NCI-H1048 (cell line): Measurements from ENCODE around the gene ABLIM2.

Source experiments
- DNase-seq: peaks from one replicate; lab custom pipeline; 2025; lab: John Stamatoyannopoulos, UW

ABLIM2 gene

DNA sequence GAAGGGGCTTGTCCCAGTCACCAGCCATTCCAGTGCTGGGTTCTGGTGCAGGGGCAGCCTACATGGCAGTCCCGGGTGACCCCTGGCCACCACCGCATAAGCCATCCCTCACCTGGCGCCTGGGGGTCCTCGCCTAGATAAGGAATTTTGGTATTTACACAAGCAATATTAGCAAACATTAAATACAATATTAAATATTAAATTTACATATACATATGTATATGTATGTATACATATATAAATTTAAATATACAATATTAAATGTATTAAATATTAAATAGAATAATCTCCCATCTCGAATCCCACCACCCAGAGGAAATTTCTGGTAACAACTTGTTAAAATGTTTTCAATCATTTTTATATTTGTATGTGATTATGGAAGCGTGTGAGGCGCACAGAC is 114.4 kb downstream of the ABLIM2 start:
- DNase-seq = no peak

DNA sequence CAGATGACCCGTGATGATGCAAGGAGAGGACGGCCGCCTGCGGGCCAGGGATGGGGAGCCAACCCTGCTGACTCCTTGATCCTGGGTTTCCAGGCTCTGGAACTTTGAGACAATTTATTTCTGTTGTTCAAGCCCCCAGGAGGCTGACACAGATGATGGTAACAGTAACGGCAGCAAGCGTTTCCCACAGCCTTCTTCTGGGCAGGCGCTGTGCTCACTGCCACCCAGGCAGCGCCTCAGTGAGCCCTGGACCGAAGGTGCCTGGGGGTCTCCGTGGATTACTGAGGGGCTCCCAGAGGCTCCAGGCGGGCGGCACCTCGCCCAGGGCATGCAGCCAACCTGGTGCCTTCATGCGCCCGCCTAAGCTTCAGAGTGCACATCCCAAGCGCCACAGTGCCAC is 115.0 kb downstream of the ABLIM2 start:
- DNase-seq = no peak

- DNase-seq = no peak
Measured at GRCh38 chr4:8041868-8042267, 116.7 kb downstream of the ABLIM2 start.

- DNase-seq = no peak
Measured at GRCh38 chr4:8041172-8041571, 117.4 kb downstream of the ABLIM2 start.

DNA sequence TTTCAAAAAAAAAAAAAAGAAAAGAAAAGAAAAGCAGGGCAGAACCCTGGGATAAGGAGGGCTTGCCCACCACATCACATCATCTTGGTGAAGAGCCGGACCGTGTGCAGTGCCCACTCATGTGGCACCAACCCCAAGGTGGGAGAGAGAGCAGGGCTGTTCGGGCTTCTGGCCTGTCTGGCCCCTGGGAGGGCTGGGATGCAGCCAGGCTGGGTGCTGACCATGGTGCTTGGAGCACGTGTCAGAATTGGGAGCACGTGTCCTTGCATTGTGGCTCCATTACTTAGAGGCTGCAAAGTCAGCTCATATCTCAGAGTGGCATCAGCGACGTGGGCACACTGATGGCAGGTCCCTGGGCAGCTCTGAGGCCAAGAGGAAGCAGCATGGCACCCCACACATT is 118.0 kb downstream of the ABLIM2 start:
- DNase-seq = no peak

DNA sequence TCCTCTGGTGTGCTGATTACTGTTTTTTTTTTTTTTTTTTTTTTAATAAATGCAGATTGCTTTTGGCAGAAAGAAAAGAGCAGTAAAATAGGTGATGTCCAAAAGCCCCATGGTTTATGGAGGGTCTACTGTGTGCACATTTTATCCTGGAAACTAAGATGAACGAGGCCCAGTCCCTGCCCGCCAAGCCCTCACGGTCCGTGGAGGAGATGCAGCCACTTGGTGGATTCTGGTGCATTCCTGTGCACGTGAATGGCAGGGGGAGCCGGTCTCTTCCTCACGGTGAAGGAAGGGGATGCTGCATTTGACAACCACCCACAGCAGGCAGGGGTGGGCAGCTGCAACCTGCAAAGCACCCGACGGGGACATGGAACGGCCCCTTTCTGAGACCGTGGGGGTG is 118.8 kb downstream of the ABLIM2 start:
- no peak for DNase-seq

- no peak for DNase-seq
Measured at GRCh38 chr4:8039290-8039689, 119.3 kb downstream of the ABLIM2 start.

DNA sequence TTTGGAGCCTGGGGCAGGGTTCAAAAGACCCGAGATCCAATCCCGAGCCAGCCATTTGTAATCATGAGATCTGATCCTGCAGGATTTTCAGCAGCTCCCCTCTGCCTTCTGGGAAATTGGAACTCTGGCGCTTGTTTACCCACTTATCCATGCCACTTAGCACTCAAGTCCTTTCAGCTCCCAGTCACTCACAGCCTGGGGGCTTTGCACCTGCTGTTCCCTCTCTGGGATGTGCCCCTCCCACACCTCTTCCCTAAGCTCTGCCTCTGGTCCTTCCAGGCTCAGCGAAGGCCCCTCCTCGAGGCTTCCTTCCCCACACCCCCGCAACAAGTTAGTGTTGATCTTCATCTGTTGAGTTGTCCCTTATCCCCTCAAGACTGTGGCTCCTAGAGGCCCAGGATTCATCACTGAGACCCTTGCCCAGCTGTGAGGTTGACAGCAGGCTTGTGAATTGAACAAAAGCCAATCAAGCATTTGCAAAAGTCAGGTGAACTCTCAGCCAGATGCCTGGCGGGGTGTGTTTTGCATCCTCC is 119.8 kb downstream of the ABLIM2 start:
- DNase-seq = no peak

GRCh38 chr4:8038083-8038482 is 120.5 kb downstream of the ABLIM2 start:
- DNase-seq = no peak

GRCh38 chr4:8037150-8037769 is 121.4 kb downstream of the ABLIM2 start:
- DNase-seq = no peak

- no peak for DNase-seq
Measured at GRCh38 chr4:8035371-8035780, 123.2 kb downstream of the ABLIM2 start.

GRCh38 chr4:8033829-8034528 is 124.6 kb downstream of the ABLIM2 start:
- no peak for DNase-seq

- DNase-seq = no peak
Measured at GRCh38 chr4:8033067-8033755, 125.4 kb downstream of the ABLIM2 start.

DNA sequence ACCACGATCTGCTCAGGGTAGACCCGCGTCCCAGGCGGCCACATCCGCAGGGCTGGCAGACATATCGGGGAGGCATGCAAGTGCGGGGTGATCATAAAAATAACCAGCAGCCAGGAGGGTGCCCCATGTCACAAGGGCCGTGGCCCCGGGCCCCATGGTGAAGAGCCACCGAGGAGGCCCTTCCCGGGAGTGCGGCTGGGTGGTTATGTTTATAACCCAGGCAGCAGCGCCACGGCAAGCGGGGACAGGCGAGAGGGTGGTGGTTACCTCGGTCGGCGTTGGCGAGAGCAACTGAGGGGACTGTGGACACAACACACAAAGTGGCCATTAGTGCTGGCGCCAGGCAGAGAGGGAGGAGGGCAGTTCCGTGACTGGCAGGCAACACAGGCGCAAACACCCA is 126.2 kb downstream of the ABLIM2 start:
- DNase-seq = no peak

DNA sequence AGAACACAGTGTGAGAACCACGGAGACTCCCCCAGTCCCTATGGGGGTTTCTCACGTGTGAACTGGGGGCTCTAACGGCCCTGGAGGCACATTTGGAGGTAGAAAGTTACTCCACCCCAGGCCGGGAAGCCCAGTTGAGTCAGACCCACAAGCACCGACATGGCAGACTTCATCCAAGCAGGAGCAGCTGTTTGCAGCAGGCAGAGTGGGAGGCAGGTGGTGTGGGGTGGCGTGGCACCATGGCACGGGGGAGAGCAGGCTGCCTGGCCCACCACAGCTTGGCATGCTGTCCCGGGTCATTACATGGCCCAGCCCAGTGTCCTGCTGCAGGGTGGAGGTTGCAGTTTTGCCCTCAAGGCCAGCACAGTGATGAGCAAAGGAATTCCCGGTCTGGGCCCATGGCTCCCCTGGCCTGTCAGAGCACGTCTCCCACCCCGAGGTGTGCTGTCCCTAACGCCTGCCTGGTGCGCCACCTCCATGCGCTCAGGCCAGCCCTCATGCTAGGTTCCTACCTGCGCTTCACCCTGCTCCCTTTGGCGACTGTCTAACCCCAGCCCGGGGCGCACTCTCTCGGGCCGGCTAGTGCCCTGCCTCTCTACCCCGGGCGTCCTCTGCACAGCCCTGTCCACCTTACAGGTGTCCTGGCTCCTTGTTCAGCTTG is 128.4 kb downstream of the ABLIM2 start:
- no peak for DNase-seq

GRCh38 chr4:8029689-8030088 is 128.9 kb downstream of the ABLIM2 start:
- DNase-seq = no peak

GRCh38 chr4:8028884-8029568 is 129.6 kb downstream of the ABLIM2 start:
- no peak for DNase-seq

DNA sequence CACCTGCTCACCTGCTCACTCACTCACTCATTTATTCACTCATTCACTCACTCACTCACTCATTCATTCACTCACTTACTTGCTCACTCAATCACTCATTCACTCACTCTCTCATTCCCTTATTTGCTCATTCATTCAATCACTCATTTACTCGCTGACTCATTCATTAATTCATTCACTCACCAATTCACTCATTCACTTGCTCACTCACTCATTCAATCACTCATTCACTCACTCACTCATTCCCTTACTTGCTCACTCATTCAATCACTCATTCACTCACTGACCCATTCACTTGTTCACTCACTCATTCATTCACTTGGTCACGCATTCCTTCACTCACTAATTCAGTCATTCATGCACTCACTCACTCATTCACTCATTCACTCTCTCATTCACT is 130.2 kb downstream of the ABLIM2 start:
- DNase-seq = no peak

DNA sequence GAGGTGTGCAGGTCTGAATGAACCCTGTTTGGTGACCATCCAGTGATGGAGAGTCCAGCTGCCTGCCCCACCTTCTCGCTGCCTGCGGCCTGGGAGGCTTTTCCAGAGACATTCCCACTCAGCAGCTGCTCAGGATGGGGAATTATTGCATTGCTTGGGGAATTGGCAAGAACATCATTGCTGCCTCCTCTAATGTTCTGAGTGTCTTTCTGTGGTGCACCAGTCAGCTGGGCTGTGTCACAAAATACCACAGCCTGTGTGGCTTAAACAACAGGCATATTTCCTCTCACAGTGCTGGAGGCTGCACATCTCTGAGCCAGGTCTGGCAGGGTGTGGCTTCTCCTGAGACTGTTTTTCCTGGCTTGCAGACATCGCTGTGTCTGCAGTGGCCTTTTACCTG is 132.2 kb downstream of the ABLIM2 start:
- no peak for DNase-seq

- DNase-seq = no peak
Measured at GRCh38 chr4:8025668-8026067, 132.9 kb downstream of the ABLIM2 start.

GRCh38 chr4:8024073-8024786 is 134.4 kb downstream of the ABLIM2 start:
- DNase-seq = no peak

- DNase-seq = no peak
Measured at GRCh38 chr4:8023696-8024033, 134.9 kb downstream of the ABLIM2 start.
